Fibroblast of pulmonary artery (primary cell): ENCODE data around the gene MYO1B.
"Not testable (repeated sequence)": the region's sequence is repeated elsewhere in the genome, so short reads cannot be mapped to it uniquely, and the experiment has no call there.

Experiments used
- DNase-seq: peaks from one replicate; pipeline ENCODE4 v3.0.0-alpha.2; 2010; ENCODE audit warnings: low read depth
- H3K4me3 ChIP-seq: replicated peaks from 2 replicates; pipeline ENCODE4 v1.5.1; 2011; ENCODE audit warnings: low read depth, mild to moderate bottlenecking, control low read depth, low read length, moderate library complexity
- CTCF ChIP-seq: IDR thresholded peaks from 2 replicates; pipeline ENCODE4 v1.5.1; 2011; ENCODE audit warnings: mild to moderate bottlenecking, control low read depth, low read length, inconsistent platforms; ENCODE audit errors: missing control alignments

Gene MYO1B

GRCh38 chr2:191441496-191442214 lies 196.5 kb downstream of the MYO1B start:
- H3K4me3 ChIP-seq = no peak overlapping the region
- no peak for TF ChIP-seq CTCF

GRCh38 chr2:191443446-191443845 lies 198.2 kb downstream of the MYO1B start:
- TF ChIP-seq CTCF = no peak
- DNase-seq = no peak
- H3K4me3 ChIP-seq = no peak overlapping the region

More at GRCh38 chr2:191441496-191442214, 196.5 kb downstream of the MYO1B start:
- peak; percentile 17 for DNase-seq

GRCh38 chr2:191446910-191447309 lies 201.7 kb downstream of the MYO1B start:
- no peak for DNase-seq
- H3K4me3 ChIP-seq = no peak overlapping the region
- no peak for TF ChIP-seq CTCF

- TF ChIP-seq CTCF = no peak
- no peak for DNase-seq
- H3K4me3 ChIP-seq = no peak overlapping the region
Observed at GRCh38 chr2:191451116-191451515, 205.9 kb downstream of the MYO1B start.

GRCh38 chr2:191452065-191452464 lies 206.9 kb downstream of the MYO1B start:
- TF ChIP-seq CTCF = no peak
- no peak overlapping the region for H3K4me3 ChIP-seq
- no peak for DNase-seq

GRCh38 chr2:191453761-191454160 lies 208.6 kb downstream of the MYO1B start:
- no peak overlapping the region for H3K4me3 ChIP-seq
- TF ChIP-seq CTCF = no peak
- DNase-seq = no peak

- H3K4me3 ChIP-seq, DNase-seq: not testable (repeated sequence)
Observed at GRCh38 chr2:191456506-191456905, 211.3 kb downstream of the MYO1B start.
